GM12872 (cell line): ENCODE data around the gene RNF25.

ENCODE experiments used
- CTCF ChIP-seq: IDR thresholded peaks from 3 replicates; pipeline ENCODE4 v1.5.1; 2011; ENCODE audit warnings: low read depth, mild to moderate bottlenecking, low read length, moderate library complexity; ENCODE audit not compliant: insufficient read depth

The RNF25 gene

GRCh38 chr2:218716070-218716469 lies 44.3 kb upstream of the RNF25 start:
- TF ChIP-seq CTCF, result no peak

GRCh38 chr2:218713922-218714321 lies 42.1 kb upstream of the RNF25 start:
- TF ChIP-seq CTCF, result no peak

GRCh38 chr2:218711550-218711929 lies 39.7 kb upstream of the RNF25 start:
- no peak for TF ChIP-seq CTCF

- TF ChIP-seq CTCF, result peak; percentile 72
These were observed 39.1 kb upstream of the RNF25 start, which contains the start of gene TTLL4 for GRCh38 chr2:218710687-218711549. TTLL4 (plus strand) TSS chr2:218710835; CDS start chr2:218737677, 26,842 bp downstream.

GRCh38 chr2:218710334-218710686 lies 38.5 kb upstream of the RNF25 start:
- no peak for TF ChIP-seq CTCF

- no peak for TF ChIP-seq CTCF
These were observed 38.1 kb upstream of the RNF25 start for GRCh38 chr2:218709908-218710307.

- no peak for TF ChIP-seq CTCF
These were observed 36.3 kb upstream of the RNF25 start for GRCh38 chr2:218708086-218708485.
